Stimulated activated naive B cell treated with anti-CD40 and anti-IgM and Interleukin-4, amounts not matched to agents 10 μg/mL and 1 μg/mL and 100 μg/mL, for 72 hours (primary cell): ENCODE measurements around the gene KIF21B.
A peak's percentile ranks its signal among the peaks of the same experiment; 100 is the strongest.
"Not testable (repeated sequence)": the region's sequence is repeated elsewhere in the genome, so short reads cannot be mapped to it uniquely, and the experiment has no call there.

Source experiments
- ATAC-seq, 2 donors: fragments of 150-1000 bp; cut with Tn5 transposase; replicated peaks; 2 replicates each; pipeline ENCODE4 v1.10.0; 2021; ENCODE audit warnings: moderate library complexity in 1 of 2
- DNase-seq: peaks from one replicate; pipeline ENCODE4 v3.0.0; 2021
- H3K27ac Mint-ChIP-seq: one replicate; pipeline ENCODE4 v1.8.0; 2022; ENCODE audit warnings: mild to moderate bottlenecking, mixed read lengths
- H3K27me3 Mint-ChIP-seq, 2 donors: one replicate each; pipeline ENCODE4 v1.8.0; 2022; ENCODE audit warnings: mixed read lengths in 2 of 2
- H3K36me3 Mint-ChIP-seq, 2 donors: one replicate each; pipeline ENCODE4 v1.8.0; 2022; ENCODE audit warnings: mixed read lengths in 2 of 2, mild to moderate bottlenecking in 1 of 2
- H3K4me1 Mint-ChIP-seq, 2 donors: one replicate each; pipeline ENCODE4 v1.8.0; 2022; ENCODE audit warnings: mixed read lengths in 2 of 2, mild to moderate bottlenecking in 1 of 2
- H3K4me3 Mint-ChIP-seq, 2 donors: one replicate each; pipeline ENCODE4 v1.8.0; 2022; ENCODE audit warnings: mild to moderate bottlenecking in 2 of 2, mixed read lengths in 2 of 2, moderate library complexity in 1 of 2
- H3K9me3 Mint-ChIP-seq, 2 donors: one replicate each; pipeline ENCODE4 v1.8.0; 2022; ENCODE audit warnings: mixed read lengths in 2 of 2, mild to moderate bottlenecking in 1 of 2

The KIF21B gene

DNA sequence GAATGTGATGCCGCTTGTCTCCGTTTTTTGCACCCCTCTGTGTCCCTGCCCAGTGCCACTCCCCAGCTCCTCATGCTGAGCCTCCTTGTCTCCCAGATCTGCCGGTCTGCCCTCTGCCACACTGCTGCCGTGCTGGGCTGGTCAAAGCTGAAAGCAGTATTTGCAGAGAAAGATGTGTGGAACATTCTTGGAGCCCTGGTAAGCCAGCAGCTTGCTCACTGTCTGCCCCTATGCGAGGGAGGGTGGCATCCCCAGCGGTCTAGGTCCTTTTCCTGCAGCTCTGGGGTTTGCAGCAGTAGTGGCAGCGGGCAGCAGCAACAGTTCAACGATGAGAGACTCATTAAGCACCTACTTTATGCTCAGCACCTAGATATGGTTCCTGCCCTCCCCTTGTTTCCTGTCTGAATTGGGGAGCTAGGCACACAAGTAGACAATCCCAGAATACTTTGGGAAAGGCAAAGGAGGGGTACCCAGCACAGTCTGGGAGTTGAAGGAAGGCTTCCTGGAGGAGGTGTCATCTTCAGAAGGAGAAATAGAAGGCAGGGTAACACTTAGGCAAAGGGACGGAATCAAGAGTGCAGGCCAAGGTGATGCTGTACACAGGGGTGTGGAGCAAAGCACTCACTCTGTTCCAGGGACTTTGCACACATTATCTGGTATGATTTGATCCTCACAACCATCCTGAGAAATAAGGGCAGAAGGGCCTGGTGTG lies 63.1 kb downstream of the KIF21B start:
- ATAC-seq (no peak), DNase-seq (no peak)
- Mint-ChIP-seq H3K4me3 (no peak overlapping the region), H3K27me3 (peaks cover 5 to 7% of the 10 kb centered on the region in 2 donors), H3K4me1 (peaks cover 7 to 10% of the 10 kb centered on the region in 2 donors), H3K36me3 (no peaks in the 10 kb centered on the region), H3K27ac (no peak overlapping the region), H3K9me3 (no peaks in the 10 kb centered on the region)

DNA sequence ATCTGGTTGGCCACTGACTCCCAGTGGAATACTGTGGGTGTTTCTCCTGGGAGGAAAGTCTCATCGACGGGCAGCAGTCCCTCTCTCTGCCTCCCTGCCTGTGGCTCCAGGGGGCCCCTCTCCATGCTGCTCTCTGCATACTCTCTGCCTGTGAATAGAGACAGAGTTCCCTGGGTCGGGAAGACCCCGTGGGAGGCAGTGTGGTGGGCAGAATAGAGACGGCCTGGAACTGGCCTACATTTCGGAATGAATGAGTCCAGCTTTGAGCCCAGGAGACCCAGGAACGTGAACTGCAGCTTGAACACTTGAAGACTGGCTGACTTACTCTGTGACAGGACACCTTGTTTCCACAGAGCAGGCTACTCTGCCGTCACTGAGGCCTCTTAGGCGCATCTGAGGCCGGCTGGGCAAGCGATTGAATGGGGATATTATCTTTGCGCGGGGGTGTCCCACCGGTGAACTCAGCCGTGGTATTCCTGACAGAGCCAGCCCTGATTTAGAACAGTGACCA lies 64.0 kb downstream of the KIF21B start:
- H3K36me3 Mint-ChIP-seq, result no peaks in the 10 kb centered on the region
- no peaks in the 10 kb centered on the region for H3K9me3 Mint-ChIP-seq
- H3K4me3 Mint-ChIP-seq, result no peak overlapping the region
- ATAC-seq (no peak), DNase-seq (no peak)
- H3K4me1 Mint-ChIP-seq, result peaks cover 8 to 10% of the 10 kb centered on the region in 2 donors
- H3K27ac Mint-ChIP-seq, result no peak overlapping the region
- H3K27me3 Mint-ChIP-seq, result peaks cover 5 to 7% of the 10 kb centered on the region in 2 donors

DNA sequence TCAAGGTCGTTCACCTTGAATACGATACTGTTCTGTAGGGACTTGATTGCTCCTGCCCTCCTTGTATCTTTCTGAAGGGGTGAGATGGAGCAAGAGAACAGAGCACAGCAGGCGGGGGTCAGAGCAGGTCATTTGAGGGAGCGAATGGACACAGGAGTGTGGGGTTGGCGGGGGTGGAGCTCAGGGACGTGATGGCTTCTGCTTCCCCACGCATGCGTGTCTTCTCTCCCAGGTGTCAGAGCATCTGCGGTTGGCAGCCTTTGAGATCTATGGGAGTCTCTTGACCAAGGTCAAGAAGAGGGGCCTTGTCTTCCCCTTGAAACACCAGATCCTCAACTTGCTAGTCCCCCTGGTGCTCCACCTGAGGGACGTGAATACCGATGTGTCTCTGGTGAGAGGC lies 64.9 kb downstream of the KIF21B start:
- Mint-ChIP-seq H3K9me3 (no peaks in the 10 kb centered on the region), H3K4me3 (no peak overlapping the region), H3K27me3 (peaks cover 7 to 8% of the 10 kb centered on the region in 2 donors), H3K27ac (no peak overlapping the region), H3K4me1 (peaks cover 10% of the 10 kb centered on the region in 2 donors), H3K36me3 (no peaks in the 10 kb centered on the region)
- ATAC-seq, result no peak
- no peak for DNase-seq

DNA sequence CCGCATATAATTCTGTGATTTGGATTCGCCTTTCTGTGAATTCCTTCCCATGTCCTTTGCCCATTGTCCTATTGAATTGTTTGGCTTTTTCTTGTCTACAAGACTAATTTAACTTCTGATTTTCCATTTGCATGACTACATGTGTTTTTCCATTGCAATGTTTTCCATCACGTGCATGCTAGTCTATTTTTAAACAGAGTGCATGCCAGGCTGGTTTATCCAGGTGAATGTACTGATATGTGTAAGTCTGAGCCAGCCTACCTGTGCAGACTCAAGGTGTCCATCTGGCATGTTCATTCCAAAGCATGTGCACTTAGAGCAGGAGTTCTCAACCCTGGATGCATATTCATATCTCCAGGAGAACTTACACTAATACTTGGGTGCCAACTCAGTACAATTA lies 69.1 kb downstream of the KIF21B start:
- no peak for DNase-seq
- H3K9me3 Mint-ChIP-seq, result no peaks in the 10 kb centered on the region

DNA sequence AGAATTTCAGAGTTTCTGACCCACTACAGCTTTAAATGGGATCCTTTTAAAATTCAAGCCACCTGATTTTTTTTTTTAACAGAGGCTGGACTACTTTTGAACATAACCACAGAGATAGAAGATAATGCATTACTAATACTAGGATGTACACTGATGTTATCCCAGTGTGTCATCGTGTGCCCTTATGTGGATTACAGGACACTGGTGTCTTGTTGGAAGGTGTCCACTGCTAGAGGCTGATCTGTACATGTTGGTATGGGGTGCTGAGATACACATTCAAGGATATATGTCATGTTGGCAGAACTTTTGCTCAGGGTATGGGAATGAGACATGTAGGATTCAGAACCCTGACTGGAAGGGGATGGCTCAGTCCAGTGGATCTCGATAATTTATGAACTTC lies 72.5 kb downstream of the KIF21B start:
- no peak overlapping the region for H3K27ac Mint-ChIP-seq
- DNase-seq, result no peak
- peaks cover 5 to 8% of the 10 kb centered on the region in 2 donors for H3K9me3 Mint-ChIP-seq
- no peak overlapping the region for H3K4me3 Mint-ChIP-seq
- peaks cover 0 to 3% of the 10 kb centered on the region in 2 donors for H3K4me1 Mint-ChIP-seq
- ATAC-seq, result no peak
- no peaks in the 10 kb centered on the region for H3K36me3 Mint-ChIP-seq
- H3K27me3 Mint-ChIP-seq, result peaks cover 14 to 20% of the 10 kb centered on the region in 2 donors

More for the DNA sequence above, 69.1 kb downstream of the KIF21B start:
- no peak overlapping the region for H3K27ac Mint-ChIP-seq
- peaks cover 0 to 3% of the 10 kb centered on the region in 2 donors for H3K4me1 Mint-ChIP-seq
- H3K36me3 Mint-ChIP-seq, result no peaks in the 10 kb centered on the region
- H3K4me3 Mint-ChIP-seq, result no peak overlapping the region
- no peak for ATAC-seq
- peaks cover 7 to 8% of the 10 kb centered on the region in 2 donors for H3K27me3 Mint-ChIP-seq

DNA sequence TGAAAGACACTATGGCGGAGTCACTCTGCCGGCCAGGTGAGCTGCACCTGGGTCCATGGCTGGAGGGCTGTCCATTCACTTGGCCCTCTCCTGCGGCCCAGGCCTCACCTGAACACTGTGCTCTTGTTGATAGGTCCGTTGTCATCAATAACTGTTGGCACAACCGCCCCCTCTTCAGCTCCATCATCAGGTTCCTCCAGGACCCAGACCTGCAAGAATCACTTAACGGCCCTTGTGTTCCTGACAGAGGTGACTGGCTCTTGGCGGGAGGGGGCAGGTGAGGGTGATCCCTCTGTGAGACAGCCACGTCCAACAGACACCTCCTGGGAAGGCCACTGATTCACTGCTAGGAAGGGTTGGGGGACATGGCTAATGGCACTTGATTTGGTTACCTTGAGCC lies 73.9 kb downstream of the KIF21B start:
- ATAC-seq, result no peak
- H3K27ac Mint-ChIP-seq, result no peak overlapping the region
- no peaks in the 10 kb centered on the region for H3K36me3 Mint-ChIP-seq
- no peak overlapping the region for H3K4me3 Mint-ChIP-seq
- H3K9me3 Mint-ChIP-seq, result peaks cover 5 to 8% of the 10 kb centered on the region in 2 donors
- no peak for DNase-seq
- H3K27me3 Mint-ChIP-seq, result peaks cover 20 to 27% of the 10 kb centered on the region in 2 donors
- H3K4me1 Mint-ChIP-seq, result peaks cover 0 to 3% of the 10 kb centered on the region in 2 donors

DNA sequence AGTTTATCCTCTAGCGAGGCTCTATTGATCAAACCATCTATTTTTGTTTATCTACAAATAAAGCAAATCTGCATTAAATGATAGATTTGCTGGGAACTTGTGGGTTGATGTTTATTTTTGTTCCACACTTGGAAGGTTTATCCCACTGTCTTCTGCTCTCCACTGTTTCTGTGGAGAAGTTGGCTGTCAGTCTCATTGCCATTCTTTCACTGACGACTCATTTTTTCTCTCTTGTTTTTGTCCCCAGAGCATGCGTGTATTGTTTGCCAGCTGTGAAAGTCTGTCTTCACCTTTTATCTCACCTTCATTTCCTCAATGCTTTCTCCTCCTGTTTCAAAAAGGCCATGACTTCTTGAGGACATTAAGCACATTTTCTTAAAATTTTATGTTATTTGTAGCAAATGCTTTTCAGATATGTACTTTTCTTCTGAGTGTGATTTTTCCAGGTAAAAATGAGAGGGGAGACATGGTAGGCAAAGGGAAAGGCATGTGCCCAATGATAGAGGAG lies 76.4 kb downstream of the KIF21B start:
- peaks cover 0 to 3% of the 10 kb centered on the region in 2 donors for H3K36me3 Mint-ChIP-seq
- no peak for DNase-seq
- peaks cover 21 to 33% of the 10 kb centered on the region in 2 donors for H3K27me3 Mint-ChIP-seq
- no peak for ATAC-seq
- H3K27ac Mint-ChIP-seq, result no peak overlapping the region
- peaks cover 8 to 9% of the 10 kb centered on the region in 2 donors for H3K9me3 Mint-ChIP-seq
- no peaks in the 10 kb centered on the region for H3K4me1 Mint-ChIP-seq
- H3K4me3 Mint-ChIP-seq, result no peak overlapping the region

DNA sequence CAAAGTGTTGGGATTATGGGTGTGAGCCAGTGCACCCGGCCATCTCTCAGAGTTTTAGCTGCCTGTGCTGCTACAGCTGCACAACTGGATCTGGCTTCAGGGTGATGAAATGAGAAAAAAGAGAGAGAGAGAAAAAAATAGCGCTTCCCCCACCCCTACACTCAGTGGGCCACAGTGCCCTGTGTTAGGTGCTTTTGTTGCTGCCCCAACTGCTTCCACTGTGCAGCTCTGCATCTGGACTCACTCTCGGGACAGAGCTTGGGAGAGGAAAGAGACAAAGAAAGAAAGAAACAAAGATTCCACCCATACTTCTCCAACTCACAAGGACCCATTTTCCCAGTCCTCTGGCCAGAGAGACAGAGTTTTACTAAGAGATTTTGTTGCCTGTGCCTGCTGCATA lies 78.4 kb downstream of the KIF21B start:
- H3K9me3 Mint-ChIP-seq, result peaks cover 9 to 15% of the 10 kb centered on the region in 2 donors
- H3K4me3 Mint-ChIP-seq, result no peak overlapping the region
- peaks cover 0 to 3% of the 10 kb centered on the region in 2 donors for H3K36me3 Mint-ChIP-seq
- H3K27me3 Mint-ChIP-seq, result peaks cover 21 to 33% of the 10 kb centered on the region in 2 donors
- no peak overlapping the region for H3K27ac Mint-ChIP-seq
- no peaks in the 10 kb centered on the region for H3K4me1 Mint-ChIP-seq
- DNase-seq (no peak), ATAC-seq (no peak)

DNA sequence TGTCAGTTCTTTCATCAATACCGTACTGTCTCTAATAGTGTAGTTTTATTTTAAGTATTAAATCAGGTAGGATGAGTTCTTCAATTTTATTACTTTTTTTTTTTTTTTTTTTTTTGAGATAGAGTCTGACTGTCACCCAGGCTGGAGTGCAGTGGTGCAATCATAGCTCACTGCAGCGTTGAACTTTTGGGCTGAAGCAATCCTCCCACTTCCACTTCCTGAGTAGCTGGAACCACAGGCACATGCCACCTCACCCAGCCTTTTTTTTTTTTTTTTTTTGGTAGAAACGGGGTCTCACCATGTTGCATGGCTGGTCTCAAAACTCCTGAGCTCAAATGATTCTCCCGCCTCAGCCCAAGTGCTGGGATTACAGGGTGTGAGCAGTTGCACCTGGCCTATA lies 84.6 kb downstream of the KIF21B start:
- no peaks in the 10 kb centered on the region for H3K36me3 Mint-ChIP-seq
- DNase-seq (no peak), ATAC-seq (peak; percentile 48 to 63)
- peaks cover 0 to 7% of the 10 kb centered on the region in 2 donors for H3K9me3 Mint-ChIP-seq
- no peak overlapping the region for H3K27ac Mint-ChIP-seq
- H3K4me1 Mint-ChIP-seq, result no peaks in the 10 kb centered on the region
- H3K27me3 Mint-ChIP-seq, result no peaks in the 10 kb centered on the region
- H3K4me3 Mint-ChIP-seq, result no peak overlapping the region

DNA sequence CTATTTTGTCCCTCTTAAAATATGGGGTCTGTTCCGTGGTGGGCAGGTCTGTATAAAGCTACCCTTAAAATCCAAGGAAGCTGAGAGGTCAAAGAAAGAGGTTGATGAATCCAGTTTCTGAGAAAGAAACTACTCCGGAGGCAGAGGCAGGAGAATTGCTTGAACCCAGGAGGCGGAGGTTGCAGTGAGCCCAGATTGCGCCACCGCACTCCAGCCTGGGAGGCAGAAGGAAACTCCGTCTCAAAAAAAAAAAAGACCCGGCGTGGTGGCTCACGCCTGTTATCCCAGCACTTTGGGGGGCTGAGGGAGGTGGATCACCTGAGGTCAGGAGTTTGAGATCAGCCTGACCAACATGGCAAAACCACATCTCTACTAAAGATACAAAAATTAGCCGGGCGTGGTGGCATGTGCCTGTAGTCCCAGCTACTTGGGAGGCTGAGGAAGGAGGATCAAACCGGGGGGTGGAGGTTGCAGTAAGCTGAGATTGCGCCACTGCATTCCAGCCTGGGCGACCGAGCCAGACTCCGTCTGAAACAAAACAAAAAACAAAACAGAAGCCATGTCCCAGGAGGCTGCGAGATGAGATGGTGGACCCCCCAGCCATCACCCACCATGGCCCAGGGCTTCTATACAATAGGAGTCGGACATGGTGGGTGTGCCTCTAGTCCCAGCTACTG lies 88.1 kb downstream of the KIF21B start:
- not testable (repeated sequence) for H3K9me3 Mint-ChIP-seq, H3K4me1 Mint-ChIP-seq, H3K27ac Mint-ChIP-seq, DNase-seq, H3K4me3 Mint-ChIP-seq, H3K36me3 Mint-ChIP-seq, ATAC-seq
- peaks cover 0 to 13% of the 10 kb centered on the region in 2 donors for H3K27me3 Mint-ChIP-seq

DNA sequence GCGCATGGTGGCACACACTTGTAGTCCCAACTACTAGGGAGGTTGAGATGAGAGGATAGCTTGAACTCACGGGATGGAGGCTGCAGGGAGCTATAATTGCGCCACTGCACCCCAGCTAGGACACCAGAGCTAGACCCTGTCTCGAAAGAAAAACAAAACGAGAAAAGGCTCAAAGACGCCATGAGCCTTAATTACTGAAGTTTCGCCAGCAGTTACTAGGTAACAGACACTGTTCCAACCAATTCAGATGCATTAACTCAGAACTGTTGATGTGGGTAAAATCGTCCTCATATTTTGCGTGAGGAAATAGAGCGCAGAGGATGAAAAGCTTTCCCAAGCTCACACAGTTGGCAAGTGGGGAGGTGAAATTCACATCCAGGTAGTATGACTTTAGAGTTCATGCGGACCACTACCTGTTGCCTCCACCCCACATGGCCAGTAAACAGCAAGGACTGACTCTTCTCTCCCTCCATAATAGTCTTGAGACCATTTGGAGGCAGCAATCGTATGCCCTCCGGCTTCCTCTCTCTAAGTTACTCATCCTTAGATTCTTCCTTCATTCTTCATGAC lies 88.8 kb downstream of the KIF21B start:
- no peak overlapping the region for H3K4me3 Mint-ChIP-seq
- peaks cover 3 to 6% of the 10 kb centered on the region in 2 donors for H3K9me3 Mint-ChIP-seq
- no peaks in the 10 kb centered on the region for H3K4me1 Mint-ChIP-seq
- H3K27ac Mint-ChIP-seq, result no peak overlapping the region
- no peak for ATAC-seq
- no peak for DNase-seq
- peaks cover 0 to 13% of the 10 kb centered on the region in 2 donors for H3K27me3 Mint-ChIP-seq
- no peaks in the 10 kb centered on the region for H3K36me3 Mint-ChIP-seq

DNA sequence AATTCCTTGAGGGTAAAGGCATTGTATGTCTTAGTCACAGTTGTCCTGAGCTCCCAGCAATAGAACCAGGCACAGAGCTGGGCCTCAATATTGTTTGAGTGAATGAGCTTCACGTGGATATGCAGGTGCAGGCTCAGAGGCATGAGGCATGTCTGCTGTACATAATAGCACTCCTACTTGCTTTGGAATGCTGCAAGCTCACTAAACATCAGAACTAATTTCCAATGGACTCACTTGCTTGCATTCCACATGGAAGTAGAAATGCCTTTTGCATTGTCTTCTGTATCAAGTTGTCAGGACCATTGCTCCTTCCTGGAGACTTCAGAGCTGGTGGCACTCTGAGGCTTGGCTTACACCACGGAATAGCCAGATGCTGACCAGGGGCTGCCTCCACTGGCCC lies 91.7 kb downstream of the KIF21B start:
- Mint-ChIP-seq H3K9me3 (peaks cover 3 to 6% of the 10 kb centered on the region in 2 donors), H3K36me3 (no peaks in the 10 kb centered on the region), H3K27ac (no peak overlapping the region), H3K4me3 (no peak overlapping the region), H3K27me3 (peaks cover 0 to 13% of the 10 kb centered on the region in 2 donors), H3K4me1 (no peaks in the 10 kb centered on the region)
- no peak for DNase-seq
- no peak for ATAC-seq

DNA sequence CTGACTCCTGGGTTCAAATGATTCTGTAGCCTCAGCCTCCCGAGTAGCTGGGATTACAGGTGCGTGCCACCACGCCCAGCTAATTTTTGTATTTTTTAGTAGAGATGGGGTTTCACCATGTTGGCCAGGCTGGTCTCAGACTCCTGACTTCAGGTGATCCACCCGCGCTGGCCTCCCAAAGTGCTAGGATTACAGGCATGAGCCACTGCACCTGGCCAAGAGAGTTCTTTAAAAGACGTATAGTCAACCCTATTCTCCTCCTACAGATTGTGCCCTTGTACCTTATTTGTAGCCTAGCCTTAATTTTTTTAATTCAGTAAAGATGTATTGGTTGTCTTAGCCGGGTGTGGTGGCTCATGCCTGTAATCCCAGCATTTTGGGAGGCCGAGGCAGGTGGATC lies 93.2 kb downstream of the KIF21B start:
- H3K4me1 Mint-ChIP-seq, H3K36me3 Mint-ChIP-seq, DNase-seq, H3K27ac Mint-ChIP-seq, H3K9me3 Mint-ChIP-seq, ATAC-seq, H3K4me3 Mint-ChIP-seq: not testable (repeated sequence)
- H3K27me3 Mint-ChIP-seq, result peaks cover 0 to 20% of the 10 kb centered on the region in 2 donors

DNA sequence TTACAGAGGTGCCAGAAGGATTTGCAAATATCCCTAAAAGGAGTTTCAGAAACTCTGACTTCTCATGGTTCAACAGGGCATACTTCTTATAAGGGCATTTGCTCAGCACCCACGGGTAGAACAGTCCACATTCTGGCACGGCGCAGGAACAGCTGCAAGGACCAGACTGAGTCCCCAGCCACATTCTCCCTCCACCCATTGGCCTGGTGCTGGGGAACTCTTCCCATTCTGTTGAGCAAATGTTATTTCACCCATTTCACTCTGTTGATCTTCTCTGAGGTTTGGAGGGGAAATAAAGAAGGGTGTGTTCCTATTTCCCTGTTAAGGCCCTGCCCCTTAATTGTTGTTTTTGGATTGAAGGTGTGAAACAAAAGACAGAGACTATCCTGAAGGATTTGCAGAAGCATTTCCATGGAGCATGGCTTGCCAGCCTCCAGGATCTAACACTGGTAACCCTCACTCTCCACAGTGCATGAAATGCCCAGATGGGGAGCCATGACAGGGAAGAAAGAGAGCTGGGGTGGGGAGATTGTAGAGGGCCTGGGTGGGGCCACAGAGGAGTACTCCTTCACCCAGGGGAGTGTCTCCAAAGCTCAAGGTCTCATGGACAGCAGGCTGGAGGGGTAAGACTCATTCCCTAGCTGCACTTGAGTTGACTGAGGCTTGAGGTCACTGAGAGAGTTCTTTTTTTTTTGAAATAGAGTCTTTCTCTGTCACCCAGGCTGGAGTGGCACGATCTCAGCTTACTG lies 93.8 kb downstream of the KIF21B start:
- H3K4me3 Mint-ChIP-seq, result no peak overlapping the region
- H3K4me1 Mint-ChIP-seq, result peaks cover 0 to 2% of the 10 kb centered on the region in 2 donors
- no peak overlapping the region for H3K27ac Mint-ChIP-seq
- H3K27me3 Mint-ChIP-seq, result peaks cover 0 to 20% of the 10 kb centered on the region in 2 donors
- H3K36me3 Mint-ChIP-seq, result no peaks in the 10 kb centered on the region
- H3K9me3 Mint-ChIP-seq, result peaks cover 3 to 6% of the 10 kb centered on the region in 2 donors
- no peak for DNase-seq
- no peak for ATAC-seq
